SW 1271 (cell line): ENCODE measurements around the gene KCNT1.

ENCODE experiments used
- DNase-seq, 2 experiments: peaks; one replicate each; lab custom pipeline; 2025; lab: John Stamatoyannopoulos, UW

Gene KCNT1

DNA sequence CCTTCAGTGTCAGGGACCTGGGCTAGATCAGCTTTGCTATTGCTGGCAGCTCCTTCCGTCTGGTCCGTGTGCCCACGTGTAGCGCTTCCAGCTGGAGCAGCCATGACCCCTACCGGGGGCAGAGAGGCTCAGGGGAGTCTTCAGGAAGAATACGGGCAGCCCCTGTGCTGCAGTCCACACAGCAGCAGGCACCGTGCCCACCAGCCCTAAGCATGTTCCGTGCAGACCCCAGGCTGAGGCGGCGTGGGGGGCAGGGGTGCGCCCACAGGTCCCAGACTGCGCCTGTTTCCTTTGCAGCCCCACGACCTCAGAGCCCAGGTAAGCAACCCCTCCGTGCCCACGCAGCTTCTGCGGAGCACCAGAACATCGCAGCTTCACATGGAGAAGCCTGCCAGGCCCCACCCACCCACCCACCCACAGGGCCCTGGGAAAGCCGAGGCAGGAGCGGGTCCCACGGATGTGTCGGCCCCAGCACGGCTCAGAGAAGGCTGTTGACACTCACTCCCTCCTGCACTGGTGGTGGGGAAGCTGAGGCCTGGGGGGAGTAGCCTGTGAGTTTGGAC is 83.1 kb downstream of the KCNT1 start:
- no peak for DNase-seq

DNA sequence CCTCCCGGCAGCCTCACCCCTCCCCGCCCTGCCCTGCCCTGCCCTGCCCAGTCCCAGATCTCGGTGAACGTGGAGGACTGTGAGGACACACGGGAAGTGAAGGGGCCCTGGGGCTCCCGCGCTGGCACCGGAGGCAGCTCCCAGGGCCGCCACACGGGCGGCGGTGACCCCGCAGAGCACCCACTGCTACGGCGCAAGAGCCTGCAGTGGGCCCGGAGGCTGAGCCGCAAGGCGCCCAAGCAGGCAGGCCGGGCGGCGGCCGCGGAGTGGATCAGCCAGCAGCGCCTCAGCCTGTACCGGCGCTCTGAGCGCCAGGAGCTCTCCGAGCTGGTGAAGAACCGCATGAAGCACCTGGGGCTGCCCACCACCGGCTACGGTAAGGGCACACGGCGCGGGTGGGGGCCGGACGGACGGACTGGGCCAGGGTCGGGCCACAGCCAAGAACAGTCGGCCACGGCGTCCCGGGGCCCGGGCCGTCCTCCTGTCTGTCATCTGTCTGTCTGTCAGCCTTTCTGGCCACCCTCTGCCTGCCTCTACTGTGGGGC is 84.2 kb downstream of the KCNT1 start:
- no peak for DNase-seq

DNA sequence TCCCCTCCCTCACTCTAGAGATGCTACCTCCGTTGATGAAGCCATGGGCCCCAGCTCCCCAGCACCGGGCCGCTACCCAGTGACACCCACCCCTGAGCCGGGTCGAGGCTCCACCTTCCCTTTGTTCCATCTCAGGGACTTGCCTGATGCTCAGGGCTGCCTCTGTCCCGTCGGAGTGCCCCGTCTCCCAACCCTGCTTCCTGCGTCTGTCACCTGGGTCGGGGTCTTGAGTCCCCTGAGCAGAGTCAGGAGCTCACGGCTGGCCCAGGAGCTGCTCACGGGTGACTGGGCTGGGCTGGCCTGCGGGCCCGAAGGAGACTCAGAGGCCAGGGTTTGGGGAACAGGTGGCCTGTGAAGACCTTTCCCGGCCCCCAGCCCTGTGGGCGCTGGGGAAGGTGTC is 85.3 kb downstream of the KCNT1 start:
- no peak for DNase-seq

DNA sequence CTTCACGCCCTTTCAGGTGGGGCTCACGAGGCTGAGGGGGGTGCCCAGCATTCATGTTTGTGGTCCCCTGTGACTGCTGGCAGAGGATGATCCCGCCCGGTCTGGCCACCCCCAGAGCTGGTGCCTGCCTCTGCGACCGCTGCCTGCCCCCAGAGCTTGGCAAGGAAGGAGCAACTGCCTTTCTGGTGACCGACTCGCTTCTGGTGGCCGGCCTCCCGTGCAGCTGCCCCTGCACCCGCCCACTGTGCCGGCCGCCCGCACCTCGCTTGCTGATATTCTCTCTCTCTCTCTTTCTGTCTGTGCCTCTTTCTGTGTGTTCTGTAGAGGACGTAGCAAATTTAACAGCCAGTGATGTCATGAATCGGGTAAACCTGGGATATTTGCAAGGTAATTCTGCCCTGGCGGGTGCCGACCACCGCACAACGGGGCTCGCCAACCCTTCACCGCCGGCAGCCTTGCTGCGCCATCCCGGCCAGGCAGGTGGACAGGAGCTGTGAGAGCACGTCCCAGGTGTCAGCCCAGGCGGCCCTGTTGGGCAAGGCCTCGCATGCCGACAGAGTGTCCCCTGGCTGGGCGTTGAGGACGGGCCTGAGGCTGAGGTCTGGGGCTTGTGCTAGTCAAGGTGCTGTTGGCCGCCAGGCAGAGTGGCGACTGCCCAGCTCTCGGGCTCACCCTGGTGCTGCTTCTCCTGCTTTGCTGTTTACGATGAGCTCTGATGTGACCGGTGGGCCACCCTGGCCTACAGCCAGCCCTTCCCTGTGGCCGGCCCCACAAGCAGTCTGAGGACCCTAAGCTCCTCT is 86.0 kb downstream of the KCNT1 start:
- DNase-seq = no peak

DNA sequence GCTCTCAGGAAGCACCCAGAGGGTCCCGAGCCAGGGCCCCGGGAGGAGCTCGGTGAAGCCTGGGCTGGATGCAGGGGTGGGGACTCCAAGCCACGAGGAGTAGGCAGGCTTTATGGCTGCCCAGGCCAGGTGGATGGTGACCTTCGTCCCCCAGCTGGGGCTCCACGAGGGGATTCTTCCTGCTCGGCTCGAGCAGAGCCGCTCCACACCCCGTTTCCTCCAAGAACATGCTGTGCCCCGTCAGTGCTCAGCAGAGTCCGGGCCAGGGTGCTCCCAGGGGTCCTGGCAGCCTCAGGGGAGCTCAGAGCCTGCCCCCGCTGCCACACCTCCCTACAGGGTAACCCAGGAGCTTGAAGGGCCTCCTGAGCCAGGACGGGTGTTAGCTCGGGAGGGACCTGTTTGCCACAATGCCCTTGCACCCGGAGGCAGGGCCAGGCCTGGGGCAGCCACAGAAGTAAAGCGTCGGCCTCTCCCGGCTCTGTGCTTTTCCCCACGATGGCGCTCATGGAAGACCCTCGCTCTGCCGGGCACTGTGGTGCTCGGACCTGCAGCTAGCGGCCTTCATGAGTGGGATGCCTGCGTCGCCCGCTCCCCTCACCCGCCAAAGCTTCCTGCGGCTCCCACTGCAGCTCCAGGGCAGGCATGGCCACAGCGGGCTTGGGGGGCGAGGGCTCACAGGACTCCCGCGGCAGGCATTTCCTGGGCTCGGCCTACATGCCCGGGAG is 86.8 kb downstream of the KCNT1 start:
- no peak for DNase-seq

DNA sequence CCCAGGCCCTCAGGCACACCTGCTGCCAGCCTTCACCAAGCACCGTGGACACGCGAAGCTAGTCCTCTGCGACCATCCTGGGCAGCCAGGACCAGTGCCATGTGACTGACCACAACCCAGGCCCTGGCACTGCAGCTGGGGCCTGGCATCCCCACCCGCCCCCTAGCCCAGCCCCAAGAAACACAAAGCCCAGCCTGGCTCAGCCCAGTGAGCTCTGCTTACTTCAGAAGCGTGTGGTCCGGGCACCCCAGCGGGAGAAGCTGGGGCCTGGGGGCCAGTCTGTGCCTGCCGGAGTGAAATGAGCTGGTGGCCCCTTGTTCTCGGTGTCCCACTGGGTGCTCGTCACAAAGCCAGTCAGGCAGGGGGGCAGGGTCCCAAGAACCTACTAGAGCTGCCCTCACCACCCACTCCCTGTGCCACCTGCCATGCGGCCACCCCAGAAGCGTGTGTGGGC is 87.9 kb downstream of the KCNT1 start:
- no peak for DNase-seq

DNA sequence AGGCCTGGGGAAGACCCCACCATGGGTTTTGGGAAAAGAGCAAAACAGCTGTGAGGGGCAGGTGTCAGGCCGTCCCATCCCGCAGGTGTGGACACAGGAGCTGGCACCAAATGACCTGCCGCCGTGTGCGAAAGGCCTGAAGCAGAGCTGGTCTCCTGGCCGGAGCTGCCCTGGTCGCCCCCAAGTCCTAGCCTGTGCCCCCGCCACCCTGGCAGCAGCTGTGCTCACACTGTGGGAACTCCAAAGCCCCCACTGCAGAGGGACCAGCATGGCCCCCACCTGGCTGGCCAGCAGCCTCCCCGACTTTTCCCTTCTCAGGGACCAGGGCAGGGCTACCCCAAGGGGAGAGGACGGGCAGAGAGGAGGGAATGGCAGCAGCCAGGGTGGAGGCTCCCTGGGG is 88.4 kb downstream of the KCNT1 start:
- DNase-seq = no peak

DNA sequence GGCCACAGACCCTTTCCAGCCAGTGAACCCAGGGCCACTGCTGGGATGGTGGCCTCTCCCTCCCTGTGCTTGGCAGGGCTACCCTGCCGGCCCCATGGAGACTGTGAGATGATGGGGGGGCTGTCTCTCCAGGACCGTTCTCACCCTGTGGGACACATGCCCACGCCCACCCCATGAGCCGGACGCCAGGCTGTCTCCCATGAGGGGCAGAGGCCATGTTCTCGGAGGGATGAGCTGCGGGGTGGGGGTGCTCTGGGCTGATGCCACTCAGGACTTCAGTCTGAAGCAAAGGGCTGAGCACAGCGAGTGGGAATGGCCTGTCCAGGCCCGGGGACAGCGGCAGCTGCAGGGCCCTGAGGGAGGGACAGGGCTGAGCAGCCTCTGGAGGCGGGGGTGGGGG is 88.9 kb downstream of the KCNT1 start:
- DNase-seq = no peak

DNA sequence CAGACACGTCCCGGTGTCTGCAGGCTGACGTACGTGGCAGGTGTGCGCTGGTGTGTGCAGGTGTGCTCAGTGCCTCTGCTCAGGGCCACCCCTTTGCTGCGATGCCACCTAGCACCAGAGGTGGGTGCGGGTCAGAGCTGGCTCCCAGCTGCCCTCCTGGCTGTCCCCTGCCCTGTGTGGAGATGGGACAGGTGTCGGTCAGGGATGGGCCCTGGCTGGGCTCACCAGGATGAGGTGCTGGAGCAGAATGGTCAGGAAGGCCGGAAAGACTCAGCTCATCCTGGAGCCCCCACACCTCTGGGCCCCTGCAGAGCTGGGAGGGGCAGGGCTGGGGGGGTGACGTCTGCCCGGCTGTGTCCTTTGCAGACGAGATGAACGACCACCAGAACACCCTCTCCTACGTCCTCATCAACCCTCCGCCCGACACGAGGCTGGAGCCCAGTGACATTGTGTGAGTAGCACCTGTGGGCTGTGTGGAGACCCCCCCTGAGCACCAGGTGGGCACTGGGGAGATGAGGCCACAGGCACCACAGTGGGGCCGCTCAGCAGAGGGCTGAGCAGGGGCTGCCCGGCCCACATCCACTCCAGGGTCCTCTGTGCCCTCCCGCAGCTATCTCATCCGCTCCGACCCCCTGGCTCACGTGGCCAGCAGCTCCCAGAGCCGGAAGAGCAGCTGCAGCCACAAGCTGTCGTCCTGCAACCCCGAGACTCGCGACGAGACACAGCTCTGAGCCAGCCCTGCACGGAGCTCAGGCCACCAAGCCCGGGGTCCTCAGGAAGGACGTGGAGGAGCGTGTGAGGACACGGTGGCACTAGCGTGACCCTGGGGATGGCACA is 89.7 kb downstream of the KCNT1 start:
- DNase-seq = no peak

DNA sequence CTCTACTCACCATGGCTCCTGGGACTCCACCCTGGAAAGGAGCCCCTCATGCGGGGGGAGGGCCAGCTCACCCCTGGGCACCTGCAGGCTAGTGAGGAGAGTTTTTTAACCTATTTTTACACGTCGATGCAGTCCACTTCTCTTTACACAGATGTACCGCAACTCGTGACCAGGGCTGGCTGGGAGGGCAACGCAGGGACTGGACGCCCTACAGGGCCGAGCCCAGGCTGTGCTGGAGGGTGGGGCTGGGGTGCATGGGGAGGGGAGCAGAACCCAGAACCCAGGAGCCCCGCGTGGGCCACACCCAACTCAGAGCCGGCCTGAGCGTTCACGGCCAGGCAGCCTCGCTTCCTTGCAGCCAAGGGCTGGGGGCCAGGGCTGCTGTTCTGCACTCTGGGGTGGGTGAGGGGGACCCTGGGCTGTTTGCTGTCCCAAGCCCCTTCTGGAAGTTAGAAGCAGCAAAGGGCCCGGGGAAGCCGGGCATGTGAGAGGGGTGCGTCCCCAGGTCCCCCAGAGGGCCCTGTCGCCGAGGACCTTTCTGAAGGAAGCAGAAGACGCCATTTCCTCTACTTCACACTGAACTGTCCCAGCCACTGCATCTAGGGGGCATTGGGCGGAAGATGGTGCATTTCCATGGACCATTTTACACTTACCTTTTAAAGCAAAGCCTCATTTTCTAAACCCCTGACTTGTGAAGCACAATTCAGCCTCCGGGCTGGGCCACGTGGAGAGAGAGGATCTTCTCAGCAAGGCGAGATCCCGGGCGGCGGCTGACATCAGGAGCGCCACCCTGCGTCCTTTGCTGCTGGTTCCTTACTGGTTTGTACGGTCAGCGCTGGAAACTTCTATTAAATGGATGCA is 90.5 kb downstream of the KCNT1 start:
- no peak for DNase-seq

DNA sequence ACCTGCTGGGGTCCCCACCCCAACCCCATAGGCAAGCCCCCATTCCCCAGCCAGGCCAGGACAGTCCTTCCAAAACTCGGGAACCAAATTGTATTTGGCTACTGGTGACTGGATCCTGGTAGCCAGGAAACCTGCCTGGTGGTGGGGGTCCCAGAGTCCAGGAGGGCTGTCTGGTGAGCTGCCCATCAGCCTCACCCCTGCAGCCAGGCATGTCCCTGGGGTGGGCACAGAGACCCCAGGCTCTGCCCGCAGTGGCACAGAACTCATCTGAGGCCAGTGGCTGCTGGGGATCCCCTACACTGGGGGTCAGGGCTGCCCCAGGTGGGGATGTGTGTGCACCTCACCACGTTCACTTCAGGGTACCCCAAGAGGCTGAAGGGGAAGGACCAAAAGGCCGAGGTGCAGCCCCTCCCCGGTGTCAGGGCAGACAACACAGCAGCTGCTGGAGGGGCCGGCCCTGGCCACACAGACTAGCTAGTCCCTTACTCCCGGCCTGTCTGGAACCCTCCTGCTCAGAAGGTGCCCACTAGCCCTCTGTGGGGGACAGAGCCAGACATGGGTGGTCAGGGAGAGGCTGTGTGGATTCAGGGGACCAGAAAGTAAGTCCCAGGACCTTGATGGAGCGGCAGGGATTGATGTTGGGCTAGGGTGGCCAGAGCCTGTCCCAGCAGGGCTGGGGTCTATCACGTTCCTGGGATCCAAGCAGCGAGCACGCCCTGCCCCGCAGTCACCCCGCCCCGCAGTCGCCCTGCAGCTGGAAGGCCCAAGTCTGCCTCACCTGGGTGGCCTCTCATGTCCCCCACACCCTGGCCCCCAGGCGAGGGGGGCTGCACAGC is 91.5 kb downstream of the KCNT1 start:
- no peak for DNase-seq

DNA sequence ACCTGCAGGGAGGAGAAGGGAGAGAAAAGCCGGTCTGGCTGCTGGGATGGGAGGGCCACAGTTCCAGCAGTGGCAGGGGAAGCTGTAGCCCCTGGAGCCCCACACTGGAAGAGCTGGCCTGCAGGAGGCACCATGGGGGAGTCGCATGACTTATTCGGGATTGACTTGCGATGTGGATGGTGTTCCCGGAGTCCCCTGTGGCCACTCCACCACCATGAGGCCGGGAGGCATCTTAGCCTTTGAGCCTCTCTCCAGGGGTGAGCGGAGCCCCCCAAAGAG is 92.0 kb downstream of the KCNT1 start:
- DNase-seq = no peak

DNA sequence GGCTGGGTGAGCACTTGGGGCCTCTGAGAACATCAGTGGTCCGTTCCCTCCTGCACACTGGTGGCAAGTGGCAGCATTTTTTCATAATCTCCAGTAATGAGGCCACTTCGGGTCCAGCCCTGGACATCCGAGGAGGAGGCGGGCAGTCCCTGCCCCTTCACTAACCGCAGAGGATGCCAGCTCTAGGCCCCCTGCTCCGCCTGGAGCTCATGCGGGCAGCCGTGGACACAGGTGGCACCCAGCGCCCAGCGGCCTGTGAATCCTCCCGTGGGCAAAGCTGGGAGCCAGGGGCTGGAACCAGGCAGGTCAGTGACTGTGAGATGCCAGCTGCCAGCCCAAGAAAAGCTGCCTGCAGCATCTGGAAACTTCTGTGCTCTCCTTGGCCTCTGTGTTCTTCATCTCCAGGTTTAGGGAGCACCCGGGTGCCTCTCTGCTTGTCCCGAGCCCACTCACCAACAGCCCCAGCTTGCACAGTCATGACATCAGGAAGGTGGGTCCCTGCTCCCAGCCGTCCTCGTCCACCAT is 92.4 kb downstream of the KCNT1 start:
- no peak for DNase-seq

DNA sequence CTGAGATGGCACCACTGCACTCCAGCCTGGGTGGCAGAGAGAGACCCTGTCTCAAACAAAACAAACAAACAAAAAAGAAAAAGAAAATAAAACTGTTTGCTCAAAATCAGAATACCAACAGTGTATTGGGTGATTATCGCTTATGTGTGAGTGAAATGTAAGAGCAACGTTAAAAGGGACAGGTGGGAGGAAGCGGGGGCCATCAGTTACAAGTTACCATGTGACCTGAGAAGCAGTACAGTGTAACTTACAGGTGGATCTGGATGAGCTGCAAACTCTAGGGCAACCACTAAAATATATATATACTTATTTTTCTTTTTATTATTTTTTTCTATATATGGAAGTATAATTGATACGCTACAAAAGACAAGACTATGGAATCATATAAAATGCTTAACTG is 93.4 kb downstream of the KCNT1 start:
- no peak for DNase-seq

DNA sequence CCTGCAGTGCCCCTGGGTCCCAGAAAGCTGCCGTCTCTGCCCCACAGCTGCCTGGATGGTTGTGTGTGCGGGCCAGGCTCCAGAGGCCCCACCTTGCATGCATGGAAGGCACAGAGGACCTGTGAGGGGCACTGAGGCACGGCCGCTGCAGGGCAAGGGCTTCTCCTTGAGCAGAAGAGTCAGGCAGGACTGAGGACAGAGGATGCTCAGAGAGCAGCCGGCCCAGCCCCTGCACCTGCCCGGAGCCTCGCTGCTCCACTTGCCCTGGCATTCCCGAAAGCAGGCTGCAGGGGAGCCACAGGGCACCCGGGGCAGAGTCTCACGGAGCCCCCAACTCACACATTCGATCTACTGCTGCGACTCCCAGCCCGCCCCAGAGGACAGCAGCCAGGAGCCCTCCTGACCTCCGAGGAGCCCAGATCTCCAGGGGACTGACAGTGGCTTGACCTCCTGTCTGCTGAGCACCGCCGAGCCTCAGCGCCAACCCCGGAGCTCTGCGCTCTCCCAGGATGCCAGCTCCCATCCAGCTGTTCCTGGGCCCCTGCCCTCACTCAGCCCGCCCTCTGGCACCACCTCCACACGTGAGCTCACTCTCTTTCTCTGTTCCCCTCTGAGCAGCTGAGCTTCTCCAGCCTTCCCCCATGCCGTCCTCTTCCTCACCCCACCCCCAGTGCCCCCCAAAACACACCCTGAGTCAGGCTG is 95.0 kb downstream of the KCNT1 start:
- no peak for DNase-seq

DNA sequence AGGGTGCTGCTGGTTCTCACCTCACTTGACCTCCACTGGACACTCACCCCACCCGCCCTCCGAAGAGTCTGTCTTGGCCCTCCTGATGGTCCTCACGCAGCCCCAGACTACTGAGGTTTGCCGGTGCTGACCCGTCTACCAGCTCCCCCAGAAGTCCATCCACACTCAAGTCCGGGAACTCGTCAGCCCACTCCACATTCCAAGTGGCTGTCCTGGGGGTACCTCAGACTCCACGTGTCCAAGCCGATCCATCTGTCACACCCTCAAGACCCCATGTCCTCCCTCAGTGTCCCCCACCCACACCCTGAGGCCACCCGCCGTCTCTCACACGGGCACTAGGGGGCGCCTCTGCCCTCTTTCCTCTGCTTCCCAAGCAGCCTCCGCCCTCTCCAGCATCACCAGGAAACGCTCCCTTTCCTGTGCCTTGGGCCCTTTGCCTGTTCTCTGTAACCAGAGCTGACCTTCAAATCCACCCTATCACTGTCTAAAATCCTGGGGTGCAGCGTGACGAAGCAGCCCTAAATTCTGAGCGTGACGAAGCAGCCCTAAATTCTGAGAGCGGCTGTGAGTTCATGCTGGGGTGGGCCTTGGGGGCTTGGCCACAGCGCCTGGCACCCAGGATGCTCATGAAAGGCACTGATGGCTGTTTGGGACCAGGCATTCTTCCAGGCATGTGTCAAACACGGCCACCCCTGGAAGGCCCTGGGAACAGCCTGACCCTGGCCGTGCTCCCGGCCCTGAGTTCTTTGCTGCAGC is 95.7 kb downstream of the KCNT1 start:
- peak; percentile 24 to 42 for DNase-seq

DNA sequence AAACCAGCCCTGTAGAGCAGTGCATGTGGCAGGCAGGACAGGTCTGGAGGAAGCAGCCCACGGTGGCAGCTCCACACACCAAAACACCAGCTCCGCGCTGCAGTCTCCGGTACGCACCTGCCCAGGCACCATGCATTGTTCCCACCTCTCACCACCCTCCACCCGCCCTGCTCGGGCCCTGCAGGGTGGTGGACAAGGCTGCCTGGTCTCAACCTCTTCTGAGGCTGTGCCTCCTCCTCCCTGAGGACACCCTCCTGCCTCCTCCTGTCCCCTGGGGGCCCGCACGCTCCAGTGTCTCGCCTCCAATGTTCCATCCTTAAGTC is 96.2 kb downstream of the KCNT1 start:
- no peak for DNase-seq

DNA sequence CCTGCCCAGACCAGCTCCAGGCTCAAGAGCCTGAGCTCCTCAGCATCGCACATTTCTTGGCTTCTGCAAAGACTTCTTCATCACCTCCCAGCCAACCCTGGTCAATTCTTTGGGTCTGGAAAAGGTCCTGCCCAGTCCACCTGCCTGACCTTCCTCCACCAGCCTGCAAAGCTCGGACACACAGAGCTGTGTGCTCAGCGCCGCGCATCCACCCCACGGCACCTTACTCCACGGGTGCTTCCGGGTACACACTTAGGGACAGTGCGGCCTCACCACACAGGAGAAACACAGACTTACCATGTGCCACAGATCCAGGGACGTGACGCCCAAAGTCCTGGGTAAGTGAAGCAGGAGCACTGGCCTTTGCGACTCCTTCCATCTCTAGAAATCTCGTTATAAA is 97.3 kb downstream of the KCNT1 start:
- DNase-seq = no peak

DNA sequence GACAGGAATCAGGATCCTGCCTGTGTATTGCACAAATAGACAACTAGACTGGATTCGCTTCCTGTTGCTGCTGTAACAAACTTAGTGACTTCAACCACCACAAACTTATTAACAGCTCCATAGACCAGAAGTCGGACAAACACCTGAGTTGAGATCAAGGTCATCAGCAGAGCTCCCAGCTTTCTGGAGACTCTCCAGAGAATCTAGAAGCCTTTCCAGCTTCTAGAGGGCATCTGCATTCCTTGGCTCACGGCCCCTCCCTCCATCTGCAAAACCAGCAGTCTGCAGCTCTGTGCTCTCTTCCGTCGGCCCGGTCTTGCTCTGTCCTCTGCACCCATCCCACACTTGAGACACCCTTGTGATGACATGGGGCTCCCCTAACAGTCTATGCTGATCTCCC is 99.1 kb downstream of the KCNT1 start:
- no peak for DNase-seq
